GM21447 (cell line): ENCODE data around the gene PITPNC1.
"Not testable (repeated sequence)": the region's sequence is repeated elsewhere in the genome, so short reads cannot be mapped to it uniquely, and the experiment has no call there.

Experiments used
- ATAC-seq: cut with Tn5 transposase; IDR thresholded peaks from one replicate; pipeline ENCODE4 v1.9.1; 2021; ENCODE audit not compliant: unreplicated experiment

The PITPNC1 gene

DNA sequence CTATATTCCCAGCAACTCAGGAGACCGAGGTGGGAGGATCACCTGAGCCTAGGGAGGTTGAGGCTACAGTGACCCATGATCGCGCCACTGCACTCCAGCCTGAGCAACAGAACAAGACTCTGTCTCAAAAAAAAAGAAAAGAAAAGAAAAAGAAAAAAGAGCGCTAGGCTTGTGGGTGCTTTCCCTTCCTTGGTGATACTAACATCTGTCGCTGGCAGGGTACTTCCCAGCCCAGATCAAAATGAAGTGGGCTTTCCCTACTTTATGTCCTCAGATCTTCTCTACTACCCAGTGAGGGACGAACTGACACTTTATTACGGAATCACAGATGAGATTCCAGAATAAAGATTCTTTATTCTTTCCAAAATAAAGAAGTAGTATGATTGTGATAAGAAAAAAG lies 236.9 kb downstream of the PITPNC1 start:
- no peak for ATAC-seq

DNA sequence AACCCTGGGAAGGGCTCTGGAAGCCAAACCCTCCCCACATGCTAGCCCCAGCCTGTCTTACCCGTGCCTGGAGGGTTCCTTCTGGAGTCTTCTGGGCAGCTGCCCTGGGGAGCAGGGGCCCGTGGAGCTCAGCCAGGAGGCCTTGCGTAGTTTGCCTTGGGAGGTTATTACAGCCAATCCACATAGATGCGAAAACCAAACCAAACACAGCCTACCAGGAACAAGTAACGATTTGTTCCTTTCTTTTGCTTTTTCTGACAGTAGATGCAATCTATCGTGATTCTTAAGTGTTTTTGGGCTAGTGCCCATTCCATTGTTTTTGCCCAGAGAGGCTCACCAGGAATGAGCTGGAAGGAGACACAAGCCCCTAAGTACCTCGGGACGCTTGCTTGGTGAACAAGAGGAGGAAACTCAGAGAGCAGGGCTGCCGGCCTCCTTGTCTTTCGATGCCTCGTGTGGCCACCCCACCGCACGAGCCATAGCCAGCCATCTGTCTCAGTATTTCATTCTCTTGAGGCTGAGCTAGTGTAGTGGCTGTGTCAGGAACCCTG lies 238.0 kb downstream of the PITPNC1 start:
- ATAC-seq = no peak

DNA sequence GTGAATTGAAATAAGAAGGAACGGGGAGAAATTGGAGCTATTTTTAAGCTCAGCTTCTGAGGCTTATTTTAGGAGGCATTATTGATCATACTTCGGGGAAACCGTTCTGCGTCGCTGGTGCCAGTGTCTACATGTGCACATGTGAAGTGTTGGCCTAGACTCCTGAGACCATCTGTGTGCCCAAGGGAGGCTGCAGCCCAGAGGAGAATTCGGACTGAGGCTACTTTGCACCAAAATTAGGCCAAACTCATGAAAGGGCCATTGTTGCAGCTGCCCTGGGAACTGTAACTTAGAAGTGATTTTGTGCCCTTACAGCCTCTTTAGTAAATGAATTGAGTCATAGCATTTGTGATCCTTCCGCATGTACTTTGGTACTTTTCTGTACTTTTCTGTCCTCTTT lies 238.7 kb downstream of the PITPNC1 start:
- no peak for ATAC-seq

DNA sequence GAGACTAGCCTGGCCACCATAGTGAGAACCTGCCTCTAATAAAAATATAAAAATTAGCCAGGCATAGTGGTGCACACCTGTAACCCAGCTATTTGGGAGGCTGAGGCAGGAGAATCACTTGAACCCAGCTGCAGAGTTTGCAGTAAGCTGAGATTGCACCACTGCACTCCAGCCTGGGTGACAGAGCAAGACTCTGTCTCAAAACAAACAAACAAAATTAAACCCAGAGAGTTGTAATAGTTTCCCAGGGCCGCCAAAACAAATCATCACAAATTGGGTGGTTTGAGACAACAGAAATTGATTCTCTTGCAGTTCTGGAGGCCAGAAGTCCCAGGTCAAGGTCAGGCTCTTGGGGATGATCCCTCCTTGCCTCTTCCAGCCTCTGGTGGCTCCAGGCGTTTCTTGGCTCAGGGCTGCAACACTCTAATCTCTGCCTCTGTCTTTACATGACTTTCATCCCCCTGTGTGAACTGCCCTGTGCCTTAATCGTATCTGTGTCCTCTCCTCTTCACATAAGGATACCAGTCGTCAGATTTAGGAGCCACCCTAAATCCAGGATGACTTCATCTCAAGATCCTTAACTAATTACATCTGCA lies 240.3 kb downstream of the PITPNC1 start:
- ATAC-seq = no peak

DNA sequence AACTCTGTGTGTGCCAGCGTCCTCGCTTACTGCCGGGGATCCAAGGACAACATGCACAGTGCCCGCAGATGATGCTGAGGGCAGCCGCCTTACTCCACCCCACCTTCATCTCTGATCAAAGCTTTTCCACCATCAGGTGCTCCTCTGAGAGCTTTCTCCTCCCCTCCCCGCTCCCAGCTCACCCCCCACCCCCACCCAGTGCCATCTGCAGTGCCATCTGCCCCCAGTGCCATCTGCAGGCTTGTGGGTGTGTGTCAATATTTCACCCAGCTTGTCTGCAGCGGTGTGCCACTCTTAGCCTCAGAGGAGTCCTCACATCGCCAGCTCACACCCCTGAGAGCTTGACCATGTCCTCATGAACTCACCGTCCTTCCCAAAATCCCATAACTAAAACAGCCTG lies 242.5 kb downstream of the PITPNC1 start:
- ATAC-seq = no peak

DNA sequence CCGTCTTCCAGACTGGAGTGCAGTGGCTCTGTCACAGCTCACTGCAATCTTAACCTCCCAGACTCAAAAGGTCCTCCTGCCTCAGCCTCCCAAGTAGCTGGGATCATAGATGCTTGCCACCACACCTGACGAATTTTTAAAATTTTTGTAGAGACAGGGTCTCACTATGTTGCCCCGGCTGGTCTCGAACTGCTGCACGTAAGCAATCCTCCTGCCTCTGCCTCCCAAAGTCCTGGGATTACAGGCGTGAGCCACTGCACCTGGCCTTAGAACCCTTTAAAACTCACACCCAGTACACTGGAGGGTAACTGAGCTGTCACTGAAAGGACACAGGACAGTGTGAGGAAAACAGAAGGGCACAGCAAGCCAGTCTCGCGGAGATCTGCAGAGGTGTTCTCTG lies 243.0 kb downstream of the PITPNC1 start:
- no peak for ATAC-seq

DNA sequence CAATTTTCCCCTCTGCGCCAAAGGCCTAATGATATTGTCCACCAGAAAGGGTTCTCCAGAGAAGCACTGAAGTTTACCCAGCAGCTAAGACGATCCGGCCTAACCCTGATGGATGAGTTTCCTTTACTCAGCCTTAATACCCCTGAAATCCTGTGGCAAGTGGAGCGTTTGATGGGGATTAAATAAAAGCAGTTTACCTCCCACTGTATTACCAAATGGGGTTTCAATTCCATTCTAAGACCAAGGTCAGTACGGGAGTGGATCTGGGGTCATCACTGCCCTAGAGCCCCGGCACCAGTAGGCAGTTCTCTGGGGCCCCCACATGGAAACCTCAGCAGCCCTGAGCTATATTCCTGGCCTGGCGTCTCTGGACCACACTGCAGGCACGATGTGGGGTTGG lies 243.6 kb downstream of the PITPNC1 start:
- ATAC-seq = no peak

DNA sequence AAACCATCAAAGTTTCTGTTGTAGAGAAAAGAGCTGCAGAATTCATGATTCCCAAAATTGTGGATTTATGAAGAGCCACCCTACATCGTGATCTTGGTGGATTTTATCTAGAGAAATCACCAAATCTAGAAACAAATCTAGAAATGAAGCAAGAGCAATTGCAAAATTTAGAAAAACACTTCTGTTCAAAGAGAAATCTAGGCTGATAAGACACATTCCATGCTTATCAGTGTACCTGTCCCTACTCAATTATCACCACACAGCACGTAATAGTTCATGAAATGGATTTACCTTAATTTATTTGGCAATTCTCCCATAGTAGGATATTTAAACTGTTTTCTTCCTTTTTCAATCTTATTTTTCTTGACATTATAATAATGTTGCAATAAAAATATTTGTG lies 246.7 kb downstream of the PITPNC1 start:
- no peak for ATAC-seq

DNA sequence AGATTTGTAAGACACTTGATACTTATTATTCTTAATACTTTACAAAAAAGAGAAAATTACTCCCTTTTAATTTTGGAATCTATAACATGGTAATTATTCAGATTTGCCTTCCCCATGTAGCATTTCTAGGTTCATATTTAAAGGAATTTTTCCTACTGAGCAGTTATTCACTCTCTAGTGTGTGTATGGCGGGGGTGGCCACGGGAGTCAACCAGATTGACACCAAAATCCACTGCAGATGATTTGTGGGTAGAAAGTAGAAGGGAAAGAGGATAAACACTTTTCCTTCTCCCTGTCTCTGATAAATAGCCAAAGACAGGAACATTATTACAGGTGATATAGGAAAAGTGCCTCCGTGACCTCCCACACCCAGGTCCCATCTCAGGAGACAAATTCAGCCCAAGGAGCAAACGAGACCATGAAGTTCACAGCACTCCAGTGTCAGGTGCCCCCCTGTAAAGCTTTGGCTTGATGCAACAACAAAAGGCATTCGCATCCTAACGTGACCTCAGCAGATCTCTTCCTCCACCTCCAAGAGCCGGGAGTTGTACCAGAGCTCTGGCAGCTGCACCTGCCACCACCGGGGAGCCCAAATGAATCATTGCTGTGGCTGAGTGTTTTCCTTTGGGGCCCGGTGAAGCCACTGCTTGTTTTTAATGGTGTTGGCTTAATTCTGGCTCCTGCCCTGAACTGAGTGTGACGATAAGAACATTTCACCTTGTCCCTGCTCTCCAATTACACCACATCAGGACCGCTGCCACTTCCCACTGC lies 248.0 kb downstream of the PITPNC1 start:
- ATAC-seq = no peak

DNA sequence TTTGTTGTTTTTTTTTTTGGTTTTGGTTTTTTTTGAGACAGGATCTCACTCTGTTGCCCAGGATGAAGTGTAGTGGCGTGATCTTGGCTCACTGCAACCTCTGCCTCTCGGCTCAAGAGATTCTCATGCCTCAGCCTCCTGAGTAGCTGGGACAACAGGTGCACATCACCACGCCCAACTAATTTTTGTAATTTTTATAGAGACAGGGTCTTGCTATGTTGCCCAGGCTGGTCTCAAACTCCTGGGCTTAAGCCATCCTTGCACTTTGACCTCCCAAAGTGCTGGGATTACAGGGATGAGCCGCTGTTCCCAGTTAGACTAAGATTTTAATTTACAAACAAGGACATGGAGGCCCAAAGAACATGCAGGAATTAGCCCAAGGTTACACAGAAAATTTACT lies 248.9 kb downstream of the PITPNC1 start:
- ATAC-seq = no peak

DNA sequence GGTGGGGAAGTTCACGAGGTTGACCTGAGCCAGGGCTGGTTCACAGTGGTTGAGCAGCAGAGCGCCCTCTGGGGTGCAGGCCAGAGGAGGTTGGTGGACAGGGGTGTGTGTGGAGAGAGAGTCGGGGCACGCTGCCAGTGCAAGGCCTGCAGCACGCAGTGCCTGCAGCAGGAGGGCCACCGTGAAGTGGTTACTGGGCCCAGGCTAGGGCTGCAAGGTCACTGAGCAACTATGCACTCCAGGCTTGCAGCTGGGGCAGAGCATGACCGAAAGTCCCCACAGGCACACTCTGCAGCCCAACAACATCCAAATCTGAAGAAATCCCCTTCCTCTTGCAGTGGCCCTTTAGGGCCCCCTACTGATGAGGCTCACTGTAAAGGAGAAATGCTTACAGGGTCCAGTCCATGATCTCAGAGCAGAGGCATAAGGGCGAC lies 251.5 kb downstream of the PITPNC1 start:
- no peak for ATAC-seq

DNA sequence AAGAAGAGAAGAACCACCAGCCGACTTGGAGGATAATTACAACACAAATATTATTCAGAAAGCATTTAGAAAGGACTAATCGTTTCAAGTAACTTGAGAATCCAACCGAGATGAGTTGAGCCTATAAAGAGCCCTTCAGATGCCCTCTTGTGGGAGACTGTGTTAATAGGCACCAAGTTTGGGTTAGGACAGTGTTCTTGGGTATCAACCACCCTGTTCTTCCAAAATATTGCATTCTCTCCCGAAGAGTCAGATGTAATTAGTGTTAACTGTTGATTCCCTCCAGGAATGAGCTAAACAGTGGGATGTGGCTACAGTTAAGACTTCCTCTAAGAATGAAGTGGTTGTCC lies 252.9 kb downstream of the PITPNC1 start:
- no peak for ATAC-seq

DNA sequence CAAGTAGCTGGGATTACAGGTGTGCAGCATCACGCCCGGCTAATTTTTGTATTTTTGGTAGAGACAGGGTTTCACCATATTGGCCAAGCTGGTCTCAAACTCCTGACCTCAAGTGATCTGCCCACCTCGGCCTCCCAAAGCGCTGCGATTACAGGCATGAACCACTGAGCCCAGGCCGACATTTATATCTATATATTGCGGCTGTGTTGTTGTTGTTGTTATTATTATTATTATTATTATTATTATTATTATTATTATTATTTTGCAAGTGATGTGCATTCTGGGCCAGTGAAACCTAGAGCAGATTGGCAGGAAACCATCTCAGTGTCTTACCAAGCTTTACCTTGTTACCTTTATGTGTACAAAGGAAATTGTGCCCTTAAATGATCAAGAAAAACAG lies 253.8 kb downstream of the PITPNC1 start:
- not testable (repeated sequence) for ATAC-seq

DNA sequence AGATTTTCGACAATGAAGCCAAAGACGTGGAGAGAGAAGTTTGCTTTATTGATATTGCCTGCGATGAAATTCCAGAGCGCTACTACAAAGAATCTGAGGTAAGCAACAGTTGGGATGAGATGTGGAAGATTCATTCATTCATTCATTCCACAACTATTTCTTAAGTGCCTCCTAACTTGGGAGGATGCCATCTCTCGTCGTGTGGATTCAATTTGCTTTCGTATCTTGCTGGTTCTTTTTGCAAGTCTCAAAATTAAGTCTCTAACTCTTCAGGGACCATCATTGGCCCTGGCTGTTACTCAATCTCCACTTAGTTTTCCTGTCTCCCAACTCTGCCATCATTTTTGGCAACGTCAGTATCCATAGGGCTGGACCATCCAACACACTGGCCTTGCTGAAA lies 255.1 kb downstream of the PITPNC1 start:
- no peak for ATAC-seq

DNA sequence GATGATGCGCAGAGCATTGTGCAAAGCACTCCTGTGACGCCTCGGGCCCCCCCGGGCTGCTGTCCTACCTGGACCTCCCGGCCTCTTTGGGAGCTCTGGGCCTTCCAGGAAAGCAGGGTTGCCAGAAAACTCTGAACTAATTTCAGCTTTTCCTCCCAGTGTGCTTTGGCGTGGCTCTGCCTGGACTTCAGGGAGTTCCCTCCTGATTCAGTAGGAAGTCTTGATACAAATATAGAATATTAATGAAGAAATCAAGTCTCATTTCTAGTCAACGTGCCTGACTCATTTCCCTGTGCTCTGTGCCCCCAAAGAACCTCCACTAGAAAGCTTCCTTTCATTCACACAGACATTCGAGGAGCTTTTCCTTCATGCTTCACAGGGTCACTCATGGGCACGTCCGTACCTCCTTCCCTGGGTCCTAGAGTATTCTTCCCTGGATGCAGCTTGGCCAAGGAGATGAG lies 256.7 kb downstream of the PITPNC1 start:
- no peak for ATAC-seq

DNA sequence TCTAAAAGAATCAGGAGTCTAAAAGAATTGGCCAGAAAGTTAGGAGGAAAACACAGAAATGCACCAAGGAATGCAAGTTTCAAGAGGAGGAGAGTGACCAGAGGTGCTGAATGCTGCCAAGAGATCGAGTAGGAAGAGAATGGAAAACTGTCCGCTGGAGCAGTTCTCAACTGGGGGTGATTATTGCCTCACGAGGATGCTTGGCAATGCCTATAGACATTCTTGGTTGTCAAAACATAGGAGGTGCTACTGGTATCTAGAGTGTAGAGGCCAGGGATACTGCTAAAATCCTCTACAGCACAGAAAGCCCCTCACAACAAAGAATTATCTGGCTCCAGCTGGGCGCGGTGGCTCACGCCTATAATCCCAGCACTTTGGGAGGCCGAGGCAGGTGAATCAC lies 258.6 kb downstream of the PITPNC1 start:
- no peak for ATAC-seq

DNA sequence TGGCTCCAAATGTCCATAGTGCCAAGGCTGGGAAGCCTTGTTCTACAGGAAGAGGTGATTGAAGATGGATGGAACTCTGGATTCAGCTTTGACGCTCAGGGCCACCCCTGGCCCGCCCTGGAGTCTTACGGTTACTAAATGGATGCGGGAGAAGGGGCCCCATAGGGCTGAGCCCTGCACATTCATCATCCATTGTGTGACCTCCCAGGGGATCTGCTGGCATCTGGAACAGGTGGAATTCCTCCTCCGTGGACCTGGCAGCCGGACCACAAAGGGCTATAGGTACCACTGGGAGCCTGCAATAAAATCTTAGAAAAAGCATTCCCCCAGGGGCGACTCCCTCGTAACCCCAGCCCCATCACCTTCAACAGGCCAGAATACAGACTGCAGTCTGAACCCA lies 259.2 kb downstream of the PITPNC1 start:
- ATAC-seq = no peak

DNA sequence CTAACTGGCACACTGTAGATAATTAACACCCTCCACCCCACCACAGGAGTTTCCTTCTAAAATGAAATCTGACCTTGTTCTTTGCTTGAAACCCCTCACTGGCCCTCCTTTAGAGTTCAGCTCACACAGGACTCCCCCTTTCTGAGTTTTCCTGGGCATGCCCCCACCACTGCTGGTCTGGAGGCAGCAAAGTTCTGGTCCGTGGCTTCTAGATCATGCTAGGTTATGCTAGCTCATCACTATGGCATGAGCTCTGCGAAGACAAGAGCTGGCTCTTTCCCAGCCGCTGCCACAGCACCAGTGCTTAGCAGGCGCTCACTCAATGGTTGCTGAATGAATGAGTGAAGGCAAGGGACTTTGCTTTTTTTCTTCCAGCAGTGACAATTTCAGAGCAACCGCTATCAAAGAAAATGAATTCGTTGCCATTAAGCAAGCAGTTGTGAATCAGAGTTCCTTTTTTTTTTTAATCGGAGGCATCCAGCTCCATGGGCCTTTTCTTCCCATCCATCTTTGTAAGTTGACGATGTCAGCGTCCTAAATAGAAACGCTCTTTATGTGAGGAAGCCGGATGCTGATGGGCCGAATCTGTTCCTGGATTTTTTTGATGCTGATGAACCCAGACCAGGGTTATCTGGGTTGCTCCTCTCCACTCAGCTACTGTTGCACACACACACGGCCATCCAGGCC lies 259.9 kb downstream of the PITPNC1 start:
- ATAC-seq = no peak

DNA sequence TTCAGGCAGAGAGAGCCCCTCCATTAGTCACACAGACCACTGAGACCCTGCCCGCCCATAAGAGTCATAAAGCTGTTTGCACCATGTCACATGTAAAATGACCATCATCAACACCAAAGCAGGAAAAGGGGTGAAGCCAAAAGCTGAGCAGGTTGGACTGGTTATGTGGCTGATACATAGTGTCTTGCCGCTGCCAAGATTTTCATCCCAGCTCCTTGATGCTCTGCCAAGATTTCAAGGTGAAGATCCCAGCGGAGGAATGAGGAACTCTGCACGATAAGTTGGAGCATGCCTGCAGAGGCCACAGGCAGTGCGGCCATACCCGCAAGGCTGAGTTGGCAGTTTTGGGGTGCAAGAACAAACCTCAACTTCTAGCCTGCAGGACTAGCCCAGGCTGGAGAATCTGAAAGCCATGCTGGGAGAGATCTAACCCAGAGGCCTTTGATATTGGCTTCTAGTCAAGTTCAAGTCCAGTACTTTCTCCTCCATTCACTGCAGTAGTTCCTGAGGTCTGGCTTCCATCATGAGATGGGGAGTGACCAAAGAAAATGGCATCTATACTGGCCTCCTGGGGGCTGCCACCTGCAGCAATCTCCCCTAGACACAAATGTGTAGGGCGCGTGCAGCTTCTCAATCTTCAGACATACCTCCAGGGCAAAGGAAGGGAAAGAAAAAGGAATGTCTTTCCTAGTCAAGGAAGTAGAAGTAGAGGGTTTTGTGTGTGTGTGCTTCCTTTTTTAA lies 261.0 kb downstream of the PITPNC1 start:
- no peak for ATAC-seq

DNA sequence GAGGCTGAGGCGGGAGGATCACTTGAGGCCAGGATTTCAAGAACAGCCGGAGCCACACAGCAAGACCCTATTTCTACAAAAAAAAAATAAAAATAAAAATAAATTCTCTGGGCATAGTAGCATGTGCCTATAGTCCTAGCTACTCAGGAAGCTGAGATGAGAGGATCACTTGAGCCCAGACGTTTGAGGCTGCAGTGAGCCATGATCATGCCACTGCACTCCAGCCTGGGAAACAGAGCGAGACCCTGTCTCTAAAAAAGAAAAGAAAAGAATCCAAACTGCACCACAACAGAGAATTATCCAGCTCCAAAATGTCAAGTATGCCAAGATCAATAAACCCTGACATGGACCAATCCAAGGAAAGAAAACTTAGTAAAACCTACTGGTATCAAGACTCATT lies 261.8 kb downstream of the PITPNC1 start:
- ATAC-seq = no peak

DNA sequence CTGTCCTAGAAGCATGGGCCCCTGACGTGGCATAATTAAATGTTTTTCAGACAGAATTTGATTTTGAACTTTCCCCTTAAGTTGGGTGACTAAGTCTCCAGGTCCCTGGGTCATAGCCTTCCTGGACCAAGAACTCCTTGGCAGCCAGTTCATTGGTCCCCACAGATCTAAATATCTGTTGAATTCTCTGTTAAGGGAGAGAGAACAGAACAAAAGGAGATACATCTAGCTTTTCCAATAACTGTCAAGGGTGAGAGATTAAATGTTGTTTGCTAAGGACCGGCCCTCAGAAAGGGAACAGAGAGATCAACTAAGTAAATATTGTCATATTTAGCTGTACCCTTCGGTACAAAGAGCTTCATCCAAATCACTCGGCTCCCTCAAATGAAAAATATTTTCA lies 262.5 kb downstream of the PITPNC1 start:
- no peak for ATAC-seq
